IPS-15b (cell line): ENCODE data around the gene PRPF18.

Source experiments
- H3K27me3 ChIP-seq: one replicate; pipeline ENCODE4 v1.6.1; 2013; ENCODE audit warnings: low read length; ENCODE audit not compliant: control insufficient read depth, insufficient read depth
- H3K36me3 ChIP-seq: one replicate; pipeline ENCODE4 v1.6.1; 2013; ENCODE audit warnings: low read length; ENCODE audit not compliant: control insufficient read depth, insufficient read depth
- H3K4me1 ChIP-seq: one replicate; pipeline ENCODE4 v1.6.1; 2013; ENCODE audit warnings: mild to moderate bottlenecking, low read length; ENCODE audit not compliant: control insufficient read depth, insufficient read depth
- H3K4me3 ChIP-seq: one replicate; pipeline ENCODE4 v1.5.1; 2013; ENCODE audit warnings: low read depth, low read length
- H3K9ac ChIP-seq: one replicate; pipeline ENCODE4 v1.6.1; 2013; ENCODE audit warnings: low read depth, mild to moderate bottlenecking, low read length
- H3K9me3 ChIP-seq: one replicate; pipeline ENCODE4 v1.6.1; 2013; ENCODE audit warnings: mild to moderate bottlenecking, low read length; ENCODE audit not compliant: control insufficient read depth, insufficient read depth

Gene PRPF18

GRCh38 chr10:13573960-13574359 lies 12.8 kb upstream of the PRPF18 start:
- Histone ChIP-seq H3K27me3 (no peaks in the 10 kb centered on the region), H3K9ac (no peak overlapping the region), H3K9me3 (no peaks in the 10 kb centered on the region), H3K4me1 (no peaks in the 10 kb centered on the region), H3K4me3 (no peak overlapping the region), H3K36me3 (no peaks in the 10 kb centered on the region)

- H3K9me3 ChIP-seq = no peaks in the 10 kb centered on the region
- H3K36me3 ChIP-seq = no peaks in the 10 kb centered on the region
- H3K4me1 ChIP-seq = no peaks in the 10 kb centered on the region
- H3K4me3 ChIP-seq = no peak overlapping the region
- no peak overlapping the region for H3K9ac ChIP-seq
- H3K27me3 ChIP-seq = no peaks in the 10 kb centered on the region
Measured at GRCh38 chr10:13585195-13585751, 1.5 kb upstream of the PRPF18 start.

GRCh38 chr10:13585943-13586342 lies 822 bp upstream of the PRPF18 start:
- Histone ChIP-seq H3K9ac (no peak overlapping the region), H3K4me3 (no peak overlapping the region), H3K9me3 (no peaks in the 10 kb centered on the region), H3K4me1 (no peaks in the 10 kb centered on the region), H3K27me3 (no peaks in the 10 kb centered on the region), H3K36me3 (no peaks in the 10 kb centered on the region)

- no peaks in the 10 kb centered on the region for H3K9me3 ChIP-seq
- peak overlapping the region; percentile 62 for H3K9ac ChIP-seq
- H3K27me3 ChIP-seq = no peaks in the 10 kb centered on the region
- peak overlapping the region; percentile 95 for H3K4me3 ChIP-seq
- no peaks in the 10 kb centered on the region for H3K4me1 ChIP-seq
- no peaks in the 10 kb centered on the region for H3K36me3 ChIP-seq
Measured at GRCh38 chr10:13587391-13587790, 626 bp downstream of the PRPF18 start.

GRCh38 chr10:13589316-13589715 lies 2.6 kb downstream of the PRPF18 start:
- no peaks in the 10 kb centered on the region for H3K36me3 ChIP-seq
- no peaks in the 10 kb centered on the region for H3K9me3 ChIP-seq
- H3K9ac ChIP-seq = no peak overlapping the region
- H3K4me1 ChIP-seq = no peaks in the 10 kb centered on the region
- H3K4me3 ChIP-seq = no peak overlapping the region
- no peaks in the 10 kb centered on the region for H3K27me3 ChIP-seq

- Histone ChIP-seq H3K4me3 (no peak overlapping the region), H3K9ac (no peak overlapping the region), H3K27me3 (no peaks in the 10 kb centered on the region), H3K4me1 (no peaks in the 10 kb centered on the region), H3K36me3 (no peaks in the 10 kb centered on the region), H3K9me3 (no peaks in the 10 kb centered on the region)
Measured at GRCh38 chr10:13590886-13591285, 4.1 kb downstream of the PRPF18 start.

- no peak overlapping the region for H3K9ac ChIP-seq
- H3K9me3 ChIP-seq = no peaks in the 10 kb centered on the region
- H3K4me1 ChIP-seq = no peaks in the 10 kb centered on the region
- no peak overlapping the region for H3K4me3 ChIP-seq
- H3K27me3 ChIP-seq = no peaks in the 10 kb centered on the region
- H3K36me3 ChIP-seq = no peaks in the 10 kb centered on the region
Measured at GRCh38 chr10:13592306-13592705, 5.5 kb downstream of the PRPF18 start.

GRCh38 chr10:13593535-13593934 lies 6.8 kb downstream of the PRPF18 start:
- Histone ChIP-seq H3K4me1 (no peaks in the 10 kb centered on the region), H3K9me3 (no peaks in the 10 kb centered on the region), H3K4me3 (no peak overlapping the region), H3K9ac (no peak overlapping the region), H3K27me3 (no peaks in the 10 kb centered on the region), H3K36me3 (no peaks in the 10 kb centered on the region)

GRCh38 chr10:13594641-13595040 lies 7.9 kb downstream of the PRPF18 start:
- Histone ChIP-seq H3K9me3 (no peaks in the 10 kb centered on the region), H3K4me3 (no peak overlapping the region), H3K36me3 (no peaks in the 10 kb centered on the region), H3K27me3 (no peaks in the 10 kb centered on the region), H3K4me1 (no peaks in the 10 kb centered on the region), H3K9ac (no peak overlapping the region)

- no peaks in the 10 kb centered on the region for H3K9me3 ChIP-seq
- no peaks in the 10 kb centered on the region for H3K4me1 ChIP-seq
- H3K36me3 ChIP-seq = no peaks in the 10 kb centered on the region
- H3K9ac ChIP-seq = no peak overlapping the region
- H3K4me3 ChIP-seq = no peak overlapping the region
- no peaks in the 10 kb centered on the region for H3K27me3 ChIP-seq
Measured at GRCh38 chr10:13597909-13598308, 11.1 kb downstream of the PRPF18 start.

- Histone ChIP-seq H3K4me3 (no peak overlapping the region), H3K36me3 (no peaks in the 10 kb centered on the region), H3K9me3 (no peaks in the 10 kb centered on the region), H3K4me1 (no peaks in the 10 kb centered on the region), H3K27me3 (no peaks in the 10 kb centered on the region), H3K9ac (no peak overlapping the region)
Measured at GRCh38 chr10:13604357-13605040, 17.7 kb downstream of the PRPF18 start.

- Histone ChIP-seq H3K9me3 (no peaks in the 10 kb centered on the region), H3K9ac (no peak overlapping the region), H3K36me3 (no peaks in the 10 kb centered on the region), H3K4me1 (no peaks in the 10 kb centered on the region), H3K27me3 (no peaks in the 10 kb centered on the region), H3K4me3 (no peak overlapping the region)
Measured at GRCh38 chr10:13608246-13608853, 21.6 kb downstream of the PRPF18 start.
